Gastrocnemius medialis (tissue), 4 donors: ENCODE data around the gene SLC7A14.

ENCODE experiments used
- CTCF ChIP-seq, 5 experiments: fragments of 450-650 bp in 3 of 5; fragments of 200-600 bp in 2 of 5; sonication (generic) in 2 of 5; IDR thresholded peaks in 4 of 5; conservative IDR thresholded peaks in 1 of 5; 1 replicate in 4 of 5; 2 replicates in 1 of 5; pipeline ENCODE4 v1.5.1; 2016 to 2019; ENCODE audit warnings: antibody characterized with exemption in 5 of 5, mild to moderate bottlenecking in 3 of 5, moderate library complexity in 3 of 5
- POLR2A ChIP-seq, 2 donors: fragments of 450-650 bp; IDR thresholded peaks; one replicate each; pipeline ENCODE4 v1.6.1; 2017; ENCODE audit warnings: antibody characterized with exemption in 2 of 2, mild to moderate bottlenecking in 2 of 2, moderate library complexity in 2 of 2

- TF ChIP-seq CTCF (IDR thresholded peaks at IDR 0.05 in 4 of 5, conservative IDR thresholded peaks at IDR 0.05 in 1 of 5) (no peak), POLR2A (IDR thresholded peaks at IDR 0.05) (no peak)
Observed at GRCh38 chr3:170450039-170450438, 135.8 kb downstream of the SLC7A14 start.
